Left lung (tissue), 10 donors: ENCODE measurements around the gene CD4. TPM values are rescaled to one million over a fixed set of nuclear protein-coding genes. Genes with fewer than 3 reads are reported as not detected.

ENCODE experiments used
- ATAC-seq: fragments of 200-7000 bp; cut with Tn5 transposase; one replicate; pipeline ENCODE4 v1.9.1; 2020; ENCODE audit warnings: moderate library complexity
- DNase-seq, 4 donors: peaks; one replicate each; pipeline ENCODE4 v3.0.0-alpha.2; 2013 to 2020
- H3K27ac ChIP-seq, 2 donors: fragments of 200-600 bp; sonication (generic) in 1 of 2; one replicate each; pipeline versions ENCODE4 v1.5.0 to v1.8.0; 2020 to 2021
- H3K27me3 ChIP-seq, 2 donors: fragments of 200-600 bp; sonication (generic) in 1 of 2; one replicate each; pipeline versions ENCODE4 v1.5.0 to v1.8.0; 2020 to 2021
- H3K36me3 ChIP-seq, 2 donors: fragments of 200-600 bp; sonication (generic) in 1 of 2; one replicate each; pipeline versions ENCODE4 v1.5.0 to v1.8.0; 2020 to 2021
- H3K4me1 ChIP-seq, 2 donors: fragments of 200-600 bp; one replicate each; pipeline ENCODE4 v1.8.0; 2021
- H3K4me3 ChIP-seq, 2 donors: fragments of 200-600 bp; sonication (generic) in 1 of 2; one replicate each; pipeline versions ENCODE4 v1.5.0 to v1.8.0; 2020 to 2021; ENCODE audit warnings: mild to moderate bottlenecking in 1 of 2
- H3K9me3 ChIP-seq, 2 donors: fragments of 200-600 bp; sonication (generic) in 1 of 2; one replicate each; pipeline versions ENCODE4 v1.5.0 to v1.8.0; 2020 to 2021
- CTCF ChIP-seq, 2 donors: fragments of 200-600 bp; sonication (generic) in 1 of 2; IDR thresholded peaks; one replicate each; pipeline versions ENCODE4 v1.5.0 to v1.8.0; 2021; ENCODE audit warnings: antibody characterized with exemption in 2 of 2
- intact Hi-C, 2 donors: fragments of 100-400 bp; cut with DNase I; formaldehyde crosslinking; loops; one replicate each; pipeline versions ENCODE4 v1.11.2 to v1.14.2; 2022
- polyA plus RNA-seq, 6 donors: library from polyadenylated mRNA; unstranded; fragments of 120-200 nt; gene quantifications; one replicate each; pipeline ENCODE4 v1.2.1, GENCODE V29; 2013; ENCODE audit not compliant: insufficient read length in 6 of 6
- total RNA-seq, 2 donors: library from RNA; stranded (reverse); fragmentation: NEBNext Ultra II Directional; extraction: Animal tissue kit (Norgen Biotek cat#: 25700); gene quantifications; one replicate each; pipeline ENCODE4 v1.2.1, GENCODE V29; 2021
- donor health status: DM: no; HTN: yes; CAD: no.
- donor health status: DM: no; HTN: no; CAD: no.

Gene CD4
- total and polyA plus RNA-seq, 8 donors: 64.5 to 97.8 (median 92.9) TPM

GRCh38 chr12:6782850-6783566 lies 6.3 kb upstream of the CD4 start:
- Histone ChIP-seq H3K4me3 (no peak overlapping the region), H3K9me3 (no peaks in the 10 kb centered on the region), H3K36me3 (no peaks in the 10 kb centered on the region), H3K4me1 (peaks cover 4 to 50% of the 10 kb centered on the region in 2 donors), H3K27me3 (peaks cover 0 to 3% of the 10 kb centered on the region in 2 donors), H3K27ac (no peak overlapping the region)
- DNase-seq (no peak), ATAC-seq (no peak)
- intact Hi-C loops: no loop called here
- no peak for TF ChIP-seq CTCF (IDR thresholded peaks at IDR 0.05)

GRCh38 chr12:6783828-6784227 lies 5.5 kb upstream of the CD4 start:
- no peaks in the 10 kb centered on the region for H3K27me3 ChIP-seq
- no peak overlapping the region for H3K27ac ChIP-seq
- intact Hi-C loops: no loop called here
- H3K9me3 ChIP-seq: no peaks in the 10 kb centered on the region
- H3K4me3 ChIP-seq: no peak overlapping the region
- H3K4me1 ChIP-seq: peaks cover 3 to 46% of the 10 kb centered on the region in 2 donors
- DNase-seq: no peak
- no peak for TF ChIP-seq CTCF (IDR thresholded peaks at IDR 0.05)
- H3K36me3 ChIP-seq: no peaks in the 10 kb centered on the region
- no peak for ATAC-seq

GRCh38 chr12:6784296-6784695 lies 5.0 kb upstream of the CD4 start:
- no peak for TF ChIP-seq CTCF (IDR thresholded peaks at IDR 0.05)
- intact Hi-C loops: no loop called here

GRCh38 chr12:6784761-6785160 lies 4.6 kb upstream of the CD4 start:
- Histone ChIP-seq H3K9me3 (no peaks in the 10 kb centered on the region), H3K27me3 (no peaks in the 10 kb centered on the region), H3K36me3 (no peaks in the 10 kb centered on the region), H3K4me3 (no peak overlapping the region), H3K27ac (peak overlapping the region in 1 of 2 donors; percentile 53), H3K4me1 (peaks cover 7 to 50% of the 10 kb centered on the region in 2 donors)
- no peak for DNase-seq
- no peak for ATAC-seq
- intact Hi-C loops: no loop called here
- TF ChIP-seq CTCF (IDR thresholded peaks at IDR 0.05): no peak

More at GRCh38 chr12:6784296-6784695, 5.0 kb upstream of the CD4 start:
- H3K4me3 ChIP-seq: no peak overlapping the region
- peak overlapping the region in 1 of 2 donors; percentile 53 for H3K27ac ChIP-seq
- ATAC-seq (no peak), DNase-seq (no peak)
- H3K27me3 ChIP-seq: no peaks in the 10 kb centered on the region
- H3K4me1 ChIP-seq: peaks cover 7 to 46% of the 10 kb centered on the region in 2 donors
- no peaks in the 10 kb centered on the region for H3K9me3 ChIP-seq
- H3K36me3 ChIP-seq: no peaks in the 10 kb centered on the region

GRCh38 chr12:6786416-6787094 lies 2.8 kb upstream of the CD4 start:
- DNase-seq (no peak), ATAC-seq (no peak)
- no peaks in the 10 kb centered on the region for H3K9me3 ChIP-seq
- peaks cover 7 to 64% of the 10 kb centered on the region in 2 donors for H3K4me1 ChIP-seq
- TF ChIP-seq CTCF (IDR thresholded peaks at IDR 0.05): no peak
- H3K27me3 ChIP-seq: no peaks in the 10 kb centered on the region
- no peaks in the 10 kb centered on the region for H3K36me3 ChIP-seq
- intact Hi-C loops: no loop called here
- H3K27ac ChIP-seq: no peak overlapping the region
- no peak overlapping the region for H3K4me3 ChIP-seq
